ENCODE measurements around the gene KIN.

Gene KIN

DNA sequence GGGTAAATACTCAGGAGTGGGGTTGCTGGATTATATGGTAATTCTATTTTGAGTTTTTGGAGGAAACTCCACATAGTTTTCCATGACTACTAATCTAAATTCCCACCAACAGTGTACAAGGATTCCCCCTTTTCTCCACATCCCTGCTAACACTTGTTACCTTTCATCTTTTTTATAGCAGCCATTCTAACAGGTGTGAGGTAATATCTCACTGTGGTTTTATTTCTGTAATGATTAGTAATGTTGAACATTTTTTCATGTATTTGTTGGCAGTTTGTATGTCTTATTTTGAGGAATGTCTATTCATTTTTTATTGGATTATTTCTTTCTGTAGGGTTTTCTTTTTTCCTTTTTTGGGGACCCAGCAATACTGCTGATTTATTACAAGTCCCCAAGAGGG is 45.4 kb upstream of the KIN start:
- Histone ChIP-seq H3K27me3 (ENCODE audit: control insufficient read depth, low read length) (no peaks in the 10 kb centered on the region), H3F3A (ENCODE audit: control insufficient read depth, insufficient read depth) (no peaks in the 10 kb centered on the region), H3K4me2 (ENCODE audit: low read length) (no peak overlapping the region), H3K36me3 (ENCODE audit: control insufficient read depth, low read length) (peaks cover 6% of the 10 kb centered on the region; the same call in 1 of the 2 replicates), H3K27ac (ENCODE audit: low read depth, low read length) (no peak overlapping the region), H4K20me1 (ENCODE audit: control insufficient read depth, insufficient read depth, low read depth, low read length) (no peaks in the 10 kb centered on the region), H3K4me1 (ENCODE audit: control insufficient read depth, low read length) (no peaks in the 10 kb centered on the region), H3K79me2 (ENCODE audit: control insufficient read depth, low read length) (peaks cover 63% of the 10 kb centered on the region), H3K9me2 (replicated peaks; ENCODE audit: control insufficient read depth, low read length) (no peaks in the 10 kb centered on the region), H3K4me3 (ENCODE audit: low read length) (no peak overlapping the region), H3K9me3 (ENCODE audit: control insufficient read depth, insufficient read depth, low read length) (no peaks in the 10 kb centered on the region)
- TF ChIP-seq, protein P1, sequence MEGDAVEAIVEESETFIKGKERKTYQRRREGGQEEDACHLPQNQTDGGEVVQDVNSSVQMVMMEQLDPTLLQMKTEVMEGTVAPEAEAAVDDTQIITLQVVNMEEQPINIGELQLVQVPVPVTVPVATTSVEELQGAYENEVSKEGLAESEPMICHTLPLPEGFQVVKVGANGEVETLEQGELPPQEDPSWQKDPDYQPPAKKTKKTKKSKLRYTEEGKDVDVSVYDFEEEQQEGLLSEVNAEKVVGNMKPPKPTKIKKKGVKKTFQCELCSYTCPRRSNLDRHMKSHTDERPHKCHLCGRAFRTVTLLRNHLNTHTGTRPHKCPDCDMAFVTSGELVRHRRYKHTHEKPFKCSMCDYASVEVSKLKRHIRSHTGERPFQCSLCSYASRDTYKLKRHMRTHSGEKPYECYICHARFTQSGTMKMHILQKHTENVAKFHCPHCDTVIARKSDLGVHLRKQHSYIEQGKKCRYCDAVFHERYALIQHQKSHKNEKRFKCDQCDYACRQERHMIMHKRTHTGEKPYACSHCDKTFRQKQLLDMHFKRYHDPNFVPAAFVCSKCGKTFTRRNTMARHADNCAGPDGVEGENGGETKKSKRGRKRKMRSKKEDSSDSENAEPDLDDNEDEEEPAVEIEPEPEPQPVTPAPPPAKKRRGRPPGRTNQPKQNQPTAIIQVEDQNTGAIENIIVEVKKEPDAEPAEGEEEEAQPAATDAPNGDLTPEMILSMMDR (IDR thresholded peaks at IDR 0.05; ENCODE audit: low read depth, low read length, poor library complexity, severe bottlenecking): no peak
- no peak for TF ChIP-seq EZH2phosphoT487 (IDR thresholded peaks at IDR 0.05; ENCODE audit: borderline replicate concordance, low read length)

DNA sequence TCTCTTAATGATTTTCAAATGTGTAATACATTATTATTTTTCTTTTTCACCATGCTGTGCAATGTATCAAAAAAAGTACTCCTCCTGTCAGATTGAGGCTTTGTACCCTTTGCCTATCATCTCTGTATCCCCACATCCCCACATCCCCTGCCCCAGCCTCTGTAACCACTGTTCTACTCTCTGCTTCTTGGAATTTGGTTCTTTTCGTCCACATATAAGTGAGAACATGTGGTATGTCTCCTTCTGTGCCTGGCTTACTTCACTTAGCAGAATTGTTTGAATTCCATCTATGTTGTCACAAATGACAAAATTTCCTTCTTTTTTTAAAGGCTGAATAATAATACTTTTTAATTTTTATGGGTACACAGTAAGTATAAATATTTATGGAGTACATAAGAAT is 44.3 kb upstream of the KIN start:
- H3K27me3 ChIP-seq (ENCODE audit: control insufficient read depth, low read length): no peaks in the 10 kb centered on the region
- no peaks in the 10 kb centered on the region for H3F3A ChIP-seq (ENCODE audit: control insufficient read depth, insufficient read depth)
- H4K20me1 ChIP-seq (ENCODE audit: control insufficient read depth, insufficient read depth, low read depth, low read length): no peaks in the 10 kb centered on the region
- no peak overlapping the region for H3K27ac ChIP-seq (ENCODE audit: low read depth, low read length)
- TF ChIP-seq, protein P1 (IDR thresholded peaks at IDR 0.05; ENCODE audit: low read depth, low read length, poor library complexity, severe bottlenecking): no peak
- TF ChIP-seq EZH2phosphoT487 (IDR thresholded peaks at IDR 0.05; ENCODE audit: borderline replicate concordance, low read length): no peak
- no peaks in the 10 kb centered on the region for H3K9me3 ChIP-seq (ENCODE audit: control insufficient read depth, insufficient read depth, low read length)
- H3K4me3 ChIP-seq (ENCODE audit: low read length): no peak overlapping the region
- H3K79me2 ChIP-seq (ENCODE audit: control insufficient read depth, low read length): peaks cover 68% of the 10 kb centered on the region
- H3K4me2 ChIP-seq (ENCODE audit: low read length): no peak overlapping the region
- peaks cover 9% of the 10 kb centered on the region; the same call in 1 of the 2 replicates for H3K36me3 ChIP-seq (ENCODE audit: control insufficient read depth, low read length)
- no peaks in the 10 kb centered on the region for H3K9me2 ChIP-seq (replicated peaks; ENCODE audit: control insufficient read depth, low read length)
- H3K4me1 ChIP-seq (ENCODE audit: control insufficient read depth, low read length): no peaks in the 10 kb centered on the region

DNA sequence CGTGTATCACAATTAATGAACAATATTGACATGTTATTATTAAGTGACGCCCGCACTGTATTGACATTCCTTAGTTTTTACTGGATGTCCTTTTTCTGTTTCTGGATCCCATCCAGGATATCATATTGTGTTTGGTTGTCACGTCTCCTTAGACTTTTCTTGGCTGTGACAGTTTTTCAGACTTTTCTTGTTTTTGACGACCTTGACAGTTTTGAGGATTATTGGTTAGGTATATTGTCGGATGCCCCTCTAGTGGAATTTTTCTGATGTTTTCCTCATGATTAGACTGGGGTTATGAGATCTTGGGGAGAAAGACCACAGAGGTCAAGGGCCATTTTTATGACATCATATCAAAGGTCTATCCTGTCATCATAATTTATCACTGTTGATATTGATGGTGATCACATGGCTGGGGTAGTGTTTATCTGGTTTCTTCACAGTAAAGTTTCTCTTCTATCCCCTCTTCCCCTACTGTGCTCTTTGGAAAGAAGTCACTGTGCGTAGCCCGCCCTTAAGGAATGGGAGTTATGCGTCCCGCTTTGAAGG is 41.6 kb upstream of the KIN start:
- no peak overlapping the region for H3K27ac ChIP-seq (ENCODE audit: low read depth, low read length)
- H3F3A ChIP-seq (ENCODE audit: control insufficient read depth, insufficient read depth): no peaks in the 10 kb centered on the region
- H4K20me1 ChIP-seq (ENCODE audit: control insufficient read depth, insufficient read depth, low read depth, low read length): no peaks in the 10 kb centered on the region
- H3K4me3 ChIP-seq (ENCODE audit: low read length): no peak overlapping the region
- H3K9me3 ChIP-seq (ENCODE audit: control insufficient read depth, insufficient read depth, low read length): no peaks in the 10 kb centered on the region
- no peaks in the 10 kb centered on the region for H3K9me2 ChIP-seq (replicated peaks; ENCODE audit: control insufficient read depth, low read length)
- no peak overlapping the region for H3K4me2 ChIP-seq (ENCODE audit: low read length)
- H3K4me1 ChIP-seq (ENCODE audit: control insufficient read depth, low read length): no peaks in the 10 kb centered on the region
- peaks cover 21% of the 10 kb centered on the region for H3K36me3 ChIP-seq (ENCODE audit: control insufficient read depth, low read length)
- no peaks in the 10 kb centered on the region for H3K27me3 ChIP-seq (ENCODE audit: control insufficient read depth, low read length)
- peaks cover 48% of the 10 kb centered on the region for H3K79me2 ChIP-seq (ENCODE audit: control insufficient read depth, low read length)
- TF ChIP-seq, protein P1 (IDR thresholded peaks at IDR 0.05; ENCODE audit: low read depth, low read length, poor library complexity, severe bottlenecking): no peak
- TF ChIP-seq EZH2phosphoT487 (IDR thresholded peaks at IDR 0.05; ENCODE audit: borderline replicate concordance, low read length): no peak

Data from DOHH2 (cell line).